ENCODE data around the gene CMKLR1.

GRCh38 chr12:108270849-108271143 is 68.3 kb downstream of the CMKLR1 start:
- TF ChIP-seq, protein P1, sequence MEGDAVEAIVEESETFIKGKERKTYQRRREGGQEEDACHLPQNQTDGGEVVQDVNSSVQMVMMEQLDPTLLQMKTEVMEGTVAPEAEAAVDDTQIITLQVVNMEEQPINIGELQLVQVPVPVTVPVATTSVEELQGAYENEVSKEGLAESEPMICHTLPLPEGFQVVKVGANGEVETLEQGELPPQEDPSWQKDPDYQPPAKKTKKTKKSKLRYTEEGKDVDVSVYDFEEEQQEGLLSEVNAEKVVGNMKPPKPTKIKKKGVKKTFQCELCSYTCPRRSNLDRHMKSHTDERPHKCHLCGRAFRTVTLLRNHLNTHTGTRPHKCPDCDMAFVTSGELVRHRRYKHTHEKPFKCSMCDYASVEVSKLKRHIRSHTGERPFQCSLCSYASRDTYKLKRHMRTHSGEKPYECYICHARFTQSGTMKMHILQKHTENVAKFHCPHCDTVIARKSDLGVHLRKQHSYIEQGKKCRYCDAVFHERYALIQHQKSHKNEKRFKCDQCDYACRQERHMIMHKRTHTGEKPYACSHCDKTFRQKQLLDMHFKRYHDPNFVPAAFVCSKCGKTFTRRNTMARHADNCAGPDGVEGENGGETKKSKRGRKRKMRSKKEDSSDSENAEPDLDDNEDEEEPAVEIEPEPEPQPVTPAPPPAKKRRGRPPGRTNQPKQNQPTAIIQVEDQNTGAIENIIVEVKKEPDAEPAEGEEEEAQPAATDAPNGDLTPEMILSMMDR (IDR thresholded peaks at IDR 0.05; ENCODE audit: low read length): no peak
- no peak for TF ChIP-seq EZH2 (IDR thresholded peaks at IDR 0.05; ENCODE audit: borderline replicate concordance, low read length)
